Activated CD4-positive, alpha-beta T cell treated with anti-CD3 and anti-CD28 coated beads, Interleukin-2, amount 10 ng/mL, durations not matched to agents 7 days and 5 days (primary cell): ENCODE results near the gene RUNX2. TPM values are rescaled to one million over a fixed set of nuclear protein-coding genes. Genes with fewer than 3 reads are reported as not detected.
"Not testable (repeated sequence)": the region's sequence is repeated elsewhere in the genome, so short reads cannot be mapped to it uniquely, and the experiment has no call there.

Experiments
- CTCF ChIA-PET: fragments of 350-600 bp; sonication (Branson Sonifier 250); formaldehyde crosslinking; loops from one replicate; lab custom pipeline; 2021; ENCODE audit warnings: antibody characterized with exemption; lab: Charles Lee
- POLR2A ChIA-PET: fragments of 350-600 bp; sonication (Branson Sonifier 250); formaldehyde crosslinking; loops from one replicate; lab custom pipeline; 2021; ENCODE audit warnings: antibody characterized with exemption; lab: Charles Lee
- DNase-seq: peaks from one replicate; pipeline ENCODE4 v3.0.0-alpha.2; 2020
- H3K27ac Mint-ChIP-seq: one replicate; pipeline ENCODE4 v1.8.0; 2021; ENCODE audit warnings: mild to moderate bottlenecking, moderate library complexity, mixed read lengths
- H3K27me3 Mint-ChIP-seq: one replicate; pipeline ENCODE4 v1.8.0; 2021; ENCODE audit warnings: mixed read lengths
- H3K36me3 Mint-ChIP-seq: one replicate; pipeline ENCODE4 v1.8.0; 2021; ENCODE audit warnings: low read depth, mixed read lengths
- H3K4me1 Mint-ChIP-seq: one replicate; pipeline ENCODE4 v1.8.0; 2021; ENCODE audit warnings: mixed read lengths
- H3K4me3 Mint-ChIP-seq: one replicate; pipeline ENCODE4 v1.8.0; 2021; ENCODE audit warnings: mild to moderate bottlenecking, moderate library complexity, mixed read lengths
- H3K9me3 Mint-ChIP-seq: one replicate; pipeline ENCODE4 v1.8.0; 2021; ENCODE audit warnings: mixed read lengths
- total RNA-seq, 2 experiments: library from RNA; stranded (reverse); gene quantifications; one replicate each; pipeline ENCODE4 v1.2.3, GENCODE V29; 2021

Gene RUNX2
- total RNA-seq, 2 experiments from 2014 or later = 13.2 to 13.4 TPM

- no peak for DNase-seq
- Mint-ChIP-seq H3K9me3 (peaks cover 4% of the 10 kb centered on the region), H3K36me3 (peaks cover 3% of the 10 kb centered on the region), H3K27me3 (no peaks in the 10 kb centered on the region), H3K27ac (no peak overlapping the region), H3K4me3 (no peak overlapping the region), H3K4me1 (peaks cover 25% of the 10 kb centered on the region)
- ChIA-PET CTCF (no interaction called here), POLR2A (no interaction called here)
Measured at GRCh38 chr6:45554591-45554990, 226.5 kb downstream of the RUNX2 start.

- Mint-ChIP-seq H3K4me3 (no peak overlapping the region), H3K4me1 (peaks cover 28% of the 10 kb centered on the region), H3K9me3 (peaks cover 7% of the 10 kb centered on the region), H3K27ac (no peak overlapping the region), H3K36me3 (peaks cover 10% of the 10 kb centered on the region), H3K27me3 (no peaks in the 10 kb centered on the region)
- ChIA-PET CTCF (interaction anchor here (0.6 to 0.9 kb wide), 3 partner anchors 24 to 133 kb away, joined by 3 to 4 read pairs (median 3); no protein-coding TSS in a partner anchor), POLR2A (interaction anchor here (0.6 kb wide), 1 partner anchor 287 kb away, joined by 3 read pairs; no protein-coding TSS in a partner anchor)
- no peak for DNase-seq
Measured at GRCh38 chr6:45555981-45556771, 228.0 kb downstream of the RUNX2 start.

GRCh38 chr6:45556828-45557227, 228.7 kb downstream of the RUNX2 start:
- no peak overlapping the region for H3K27ac Mint-ChIP-seq
- peaks cover 7% of the 10 kb centered on the region for H3K9me3 Mint-ChIP-seq
- CTCF ChIA-PET = interaction anchor here (0.6 to 1.4 kb wide), 5 partner anchors 12 to 365 kb away, joined by 3 to 4 read pairs (median 3); no protein-coding TSS in a partner anchor
- peaks cover 28% of the 10 kb centered on the region for H3K4me1 Mint-ChIP-seq
- H3K4me3 Mint-ChIP-seq = no peak overlapping the region
- no peaks in the 10 kb centered on the region for H3K27me3 Mint-ChIP-seq
- peaks cover 10% of the 10 kb centered on the region for H3K36me3 Mint-ChIP-seq
- POLR2A ChIA-PET = interaction anchor here (0.6 kb wide), 1 partner anchor 286 kb away, joined by 3 read pairs; no protein-coding TSS in a partner anchor
- no peak for DNase-seq

- H3K4me1 Mint-ChIP-seq = peaks cover 28% of the 10 kb centered on the region
- H3K27ac Mint-ChIP-seq = no peak overlapping the region
- H3K27me3 Mint-ChIP-seq = no peaks in the 10 kb centered on the region
- peaks cover 7% of the 10 kb centered on the region for H3K9me3 Mint-ChIP-seq
- POLR2A ChIA-PET = no interaction called here
- H3K36me3 Mint-ChIP-seq = peaks cover 10% of the 10 kb centered on the region
- no peak for DNase-seq
- no peak overlapping the region for H3K4me3 Mint-ChIP-seq
- CTCF ChIA-PET = interaction anchor here (1.1 to 1.4 kb wide), 2 partner anchors 12 to 365 kb away, joined by 3 read pairs; no protein-coding TSS in a partner anchor
Measured at GRCh38 chr6:45557454-45557853, 229.3 kb downstream of the RUNX2 start.

GRCh38 chr6:45558858-45559257, 230.7 kb downstream of the RUNX2 start:
- Mint-ChIP-seq H3K27me3 (peaks cover 1% of the 10 kb centered on the region), H3K36me3 (peaks cover 10% of the 10 kb centered on the region), H3K9me3 (peaks cover 7% of the 10 kb centered on the region), H3K4me3 (no peak overlapping the region), H3K27ac (no peak overlapping the region), H3K4me1 (peaks cover 27% of the 10 kb centered on the region)
- DNase-seq = no peak
- POLR2A ChIA-PET = no interaction called here
- CTCF ChIA-PET = interaction anchor here (1.6 kb wide), 1 partner anchor 16 kb away, joined by 5 read pairs; no protein-coding TSS in a partner anchor

- POLR2A ChIA-PET, H3K27me3 Mint-ChIP-seq, H3K27ac Mint-ChIP-seq, H3K36me3 Mint-ChIP-seq, H3K4me3 Mint-ChIP-seq, DNase-seq, H3K9me3 Mint-ChIP-seq: not testable (repeated sequence)
- H3K4me1 Mint-ChIP-seq = peaks cover 16% of the 10 kb centered on the region
- CTCF ChIA-PET = interaction anchor here (1.6 kb wide), 1 partner anchor 14 kb away, joined by 5 read pairs; no protein-coding TSS in a partner anchor
Measured at GRCh38 chr6:45560321-45560820, 232.2 kb downstream of the RUNX2 start.

GRCh38 chr6:45562171-45562570, 234.0 kb downstream of the RUNX2 start:
- Mint-ChIP-seq H3K27me3 (peaks cover 4% of the 10 kb centered on the region), H3K36me3 (peaks cover 12% of the 10 kb centered on the region), H3K4me1 (peaks cover 14% of the 10 kb centered on the region), H3K4me3 (no peak overlapping the region), H3K9me3 (peaks cover 14% of the 10 kb centered on the region), H3K27ac (no peak overlapping the region)
- CTCF ChIA-PET = no interaction called here
- POLR2A ChIA-PET = no interaction called here
- no peak for DNase-seq

- Mint-ChIP-seq H3K4me3 (no peak overlapping the region), H3K4me1 (peaks cover 14% of the 10 kb centered on the region), H3K27me3 (peaks cover 4% of the 10 kb centered on the region), H3K27ac (no peak overlapping the region), H3K36me3 (peaks cover 12% of the 10 kb centered on the region), H3K9me3 (peaks cover 16% of the 10 kb centered on the region)
- ChIA-PET POLR2A (no interaction called here), CTCF (interaction anchor here (1.1 kb wide), 1 partner anchor 21 kb away, joined by 4 read pairs; no protein-coding TSS in a partner anchor)
- DNase-seq = no peak
Measured at GRCh38 chr6:45563041-45563440, 234.9 kb downstream of the RUNX2 start.

- POLR2A ChIA-PET = no interaction called here
- Mint-ChIP-seq H3K4me3 (no peak overlapping the region), H3K36me3 (peaks cover 13% of the 10 kb centered on the region)
Measured at GRCh38 chr6:45563844-45564243, 235.7 kb downstream of the RUNX2 start.

GRCh38 chr6:45566882-45567281, 238.8 kb downstream of the RUNX2 start:
- peaks cover 12% of the 10 kb centered on the region for H3K9me3 Mint-ChIP-seq
- ChIA-PET POLR2A (no interaction called here), CTCF (no interaction called here)
- H3K4me1 Mint-ChIP-seq = peaks cover 9% of the 10 kb centered on the region
- DNase-seq = no peak
- peaks cover 5% of the 10 kb centered on the region for H3K36me3 Mint-ChIP-seq
- H3K27ac Mint-ChIP-seq = no peak overlapping the region
- H3K27me3 Mint-ChIP-seq = peaks cover 4% of the 10 kb centered on the region
- H3K4me3 Mint-ChIP-seq = no peak overlapping the region

More at GRCh38 chr6:45563844-45564243, 235.7 kb downstream of the RUNX2 start:
- Mint-ChIP-seq H3K27me3 (peaks cover 4% of the 10 kb centered on the region), H3K9me3 (peaks cover 17% of the 10 kb centered on the region), H3K27ac (no peak overlapping the region), H3K4me1 (peaks cover 13% of the 10 kb centered on the region)
- CTCF ChIA-PET = no interaction called here
- DNase-seq = no peak

GRCh38 chr6:45567879-45568278, 239.7 kb downstream of the RUNX2 start:
- POLR2A ChIA-PET = no interaction called here
- Mint-ChIP-seq H3K4me1 (peaks cover 16% of the 10 kb centered on the region), H3K27ac (no peak overlapping the region), H3K4me3 (no peak overlapping the region), H3K9me3 (peaks cover 12% of the 10 kb centered on the region), H3K36me3 (peaks cover 5% of the 10 kb centered on the region), H3K27me3 (peaks cover 4% of the 10 kb centered on the region)
- DNase-seq = no peak
- CTCF ChIA-PET = no interaction called here

- Mint-ChIP-seq H3K27ac (no peak overlapping the region), H3K4me3 (no peak overlapping the region), H3K27me3 (peaks cover 2% of the 10 kb centered on the region), H3K9me3 (peaks cover 12% of the 10 kb centered on the region), H3K36me3 (peaks cover 5% of the 10 kb centered on the region), H3K4me1 (peaks cover 23% of the 10 kb centered on the region)
- ChIA-PET CTCF (no interaction called here), POLR2A (no interaction called here)
- no peak for DNase-seq
Measured at GRCh38 chr6:45568626-45569025, 240.5 kb downstream of the RUNX2 start.
